Measurements from ENCODE around the gene PTPRK.

DNA sequence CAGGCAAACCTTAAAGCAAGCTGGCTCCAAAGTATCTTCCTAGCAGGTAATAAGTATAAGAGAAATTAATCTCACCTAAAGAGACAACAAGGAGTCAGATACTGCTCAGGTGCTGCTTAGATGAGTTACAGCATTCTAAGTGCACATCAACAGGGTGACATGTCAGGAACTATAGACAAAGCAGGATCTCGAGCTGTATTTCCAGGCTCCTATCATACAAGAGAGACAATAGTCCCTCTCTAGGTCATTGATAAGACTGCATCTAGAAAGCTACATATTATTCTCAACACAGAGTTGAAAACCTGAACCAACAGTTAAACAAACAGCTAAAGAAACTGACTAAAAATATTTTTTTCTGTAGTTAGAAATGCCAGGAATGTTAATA is 3.9 kb downstream of the PTPRK start:
- TF ChIP-seq, protein P1, sequence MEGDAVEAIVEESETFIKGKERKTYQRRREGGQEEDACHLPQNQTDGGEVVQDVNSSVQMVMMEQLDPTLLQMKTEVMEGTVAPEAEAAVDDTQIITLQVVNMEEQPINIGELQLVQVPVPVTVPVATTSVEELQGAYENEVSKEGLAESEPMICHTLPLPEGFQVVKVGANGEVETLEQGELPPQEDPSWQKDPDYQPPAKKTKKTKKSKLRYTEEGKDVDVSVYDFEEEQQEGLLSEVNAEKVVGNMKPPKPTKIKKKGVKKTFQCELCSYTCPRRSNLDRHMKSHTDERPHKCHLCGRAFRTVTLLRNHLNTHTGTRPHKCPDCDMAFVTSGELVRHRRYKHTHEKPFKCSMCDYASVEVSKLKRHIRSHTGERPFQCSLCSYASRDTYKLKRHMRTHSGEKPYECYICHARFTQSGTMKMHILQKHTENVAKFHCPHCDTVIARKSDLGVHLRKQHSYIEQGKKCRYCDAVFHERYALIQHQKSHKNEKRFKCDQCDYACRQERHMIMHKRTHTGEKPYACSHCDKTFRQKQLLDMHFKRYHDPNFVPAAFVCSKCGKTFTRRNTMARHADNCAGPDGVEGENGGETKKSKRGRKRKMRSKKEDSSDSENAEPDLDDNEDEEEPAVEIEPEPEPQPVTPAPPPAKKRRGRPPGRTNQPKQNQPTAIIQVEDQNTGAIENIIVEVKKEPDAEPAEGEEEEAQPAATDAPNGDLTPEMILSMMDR (IDR thresholded peaks at IDR 0.05): no peak
- TF ChIP-seq EZH2 (IDR thresholded peaks at IDR 0.05; ENCODE audit: borderline replicate concordance, insufficient read depth, low read depth, low read length, poor library complexity, severe bottlenecking): no peak
